Naive B cell (primary cell): ENCODE results near the gene RAN. TPM values are rescaled to one million over a fixed set of nuclear protein-coding genes. Genes with fewer than 3 reads are reported as not detected.

ENCODE experiments used
- polyA plus RNA-seq, 6 donors: library from polyadenylated mRNA; unstranded; fragments of 300-500 nt; fragmentation: Illumina TruSeq; gene quantifications; one replicate each; pipeline ENCODE4 v1.2.3, GENCODE V29; 2021; ENCODE audit warnings: low read depth in 6 of 6

RAN gene
- polyA plus RNA-seq, 6 donors from 2014 or later, result 454 to 580 (median 539) TPM

Other genes starting within 250 kb of the RAN start
- gene RIMBP2, start 155.8 kb upstream of the RAN start, polyA plus RNA-seq, result under 1 TPM in 1 of 6 donors, not detected in 5; 0.04 TPM
- 1 to 10 TPM in 5 of 6 donors, under 1 TPM in 1; 0.26 to 5.8 (median 5.4) TPM for gene STX2, start 32.8 kb upstream of the RAN start, polyA plus RNA-seq
- gene ADGRD1, start 81.8 kb downstream of the RAN start, polyA plus RNA-seq, result 1 to 10 TPM in 5 of 6 donors, under 1 TPM in 1; 0.26 to 6.6 (median 1.9) TPM